SIG-M5 treated with dmso at 0.1 percent for 504 hours (cell line): ENCODE results near the gene TUBA3D.
"Not testable (repeated sequence)": the region's sequence is repeated elsewhere in the genome, so short reads cannot be mapped to it uniquely, and the experiment has no call there.

Source experiments
- DNase-seq: peaks from one replicate; lab custom pipeline; 2025; ENCODE audit not compliant: unreplicated experiment; lab: John Stamatoyannopoulos, UW

Gene TUBA3D

GRCh38 chr2:131475831-131476230 is at the start of gene TUBA3D:
TUBA3D (plus strand) TSS chr2:131476119; CDS start chr2:131476200, 81 bp downstream.
- DNase-seq: no peak

GRCh38 chr2:131426727-131427126 is 49.2 kb upstream of the TUBA3D start:
- no peak for DNase-seq

GRCh38 chr2:131431336-131431735 is 44.6 kb upstream of the TUBA3D start:
- DNase-seq: no peak

- not testable (repeated sequence) for DNase-seq
These were observed 35.0 kb upstream of the TUBA3D start for GRCh38 chr2:131440742-131441468.

- DNase-seq: not testable (repeated sequence)
These were observed 31.0 kb upstream of the TUBA3D start for GRCh38 chr2:131444736-131445514.

- DNase-seq: not testable (repeated sequence)
These were observed 30.5 kb upstream of the TUBA3D start for GRCh38 chr2:131445515-131445797.

- DNase-seq: no peak
These were observed 30.0 kb upstream of the TUBA3D start for GRCh38 chr2:131445896-131446295.

GRCh38 chr2:131447981-131448380 is 27.9 kb upstream of the TUBA3D start:
- DNase-seq: not testable (repeated sequence)

GRCh38 chr2:131451265-131451949 is 24.5 kb upstream of the TUBA3D start:
- DNase-seq: not testable (repeated sequence)

GRCh38 chr2:131454914-131455313 is 21.0 kb upstream of the TUBA3D start:
- not testable (repeated sequence) for DNase-seq

- not testable (repeated sequence) for DNase-seq
These were observed 8.2 kb upstream of the TUBA3D start for GRCh38 chr2:131467722-131468121.

GRCh38 chr2:131470944-131471343 is 5.0 kb upstream of the TUBA3D start:
- not testable (repeated sequence) for DNase-seq

- not testable (repeated sequence) for DNase-seq
These were observed 4.3 kb upstream of the TUBA3D start for GRCh38 chr2:131471624-131472023.

- DNase-seq: not testable (repeated sequence)
These were observed 2.7 kb upstream of the TUBA3D start for GRCh38 chr2:131473266-131473665.

- DNase-seq: not testable (repeated sequence)
These were observed 444 bp downstream of the TUBA3D start for GRCh38 chr2:131476363-131476762.

- not testable (repeated sequence) for DNase-seq
These were observed 1.3 kb downstream of the TUBA3D start for GRCh38 chr2:131477227-131477626.

- DNase-seq: not testable (repeated sequence)
These were observed 2.3 kb downstream of the TUBA3D start for GRCh38 chr2:131478074-131478849.

GRCh38 chr2:131478850-131479461 is 3.0 kb downstream of the TUBA3D start:
- DNase-seq: not testable (repeated sequence)

- DNase-seq: not testable (repeated sequence)
These were observed 4.4 kb downstream of the TUBA3D start for GRCh38 chr2:131480351-131480750.

- DNase-seq: not testable (repeated sequence)
These were observed 6.7 kb downstream of the TUBA3D start for GRCh38 chr2:131482506-131483155.
